GM23338 (cell line): ENCODE results near the gene TPSAB1. TPM values are rescaled to one million over a fixed set of nuclear protein-coding genes. Genes with fewer than 3 reads are reported as not detected.

ENCODE experiments used
- ATAC-seq: fragments of 200-7000 bp; cut with Tn5 transposase; 3 replicates; pipeline ENCODE4 v1.9.1; 2020
- DNase-seq: peaks from one replicate; pipeline ENCODE4 v3.0.0-alpha.2; 2015; ENCODE audit warnings: low spot score
- H2AFZ ChIP-seq: fragments of 200-600 bp; sonication (generic); 2 replicates; pipeline ENCODE4 v1.8.0; 2016; ENCODE audit warnings: antibody characterized with exemption, mild to moderate bottlenecking, moderate library complexity
- H3F3A ChIP-seq: fragments of 200-600 bp; sonication (generic); replicated peaks from 2 replicates; pipeline ENCODE4 v1.8.0; 2017; ENCODE audit warnings: antibody characterized with exemption, mixed run types, low read depth
- H3K27ac ChIP-seq: fragments of 200-600 bp; sonication (generic); 2 replicates; pipeline ENCODE4 v1.6.1; 2016; ENCODE audit warnings: low read depth
- H3K27me3 ChIP-seq: fragments of 200-600 bp; sonication (generic); 2 replicates; pipeline ENCODE4 v1.8.0; 2016; ENCODE audit warnings: mild to moderate bottlenecking, mixed run types, moderate library complexity; ENCODE audit not compliant: insufficient read depth
- H3K36me3 ChIP-seq: fragments of 200-600 bp; sonication (generic); 2 replicates; pipeline ENCODE4 v1.8.0; 2016; ENCODE audit warnings: mild to moderate bottlenecking; ENCODE audit not compliant: insufficient read depth
- H3K4me1 ChIP-seq: fragments of 200-600 bp; sonication (generic); 2 replicates; pipeline ENCODE4 v1.8.0; 2016; ENCODE audit warnings: mild to moderate bottlenecking, moderate library complexity; ENCODE audit not compliant: insufficient read depth
- H3K4me2 ChIP-seq: fragments of 200-600 bp; sonication (generic); 2 replicates; pipeline ENCODE4 v1.7.1; 2017; ENCODE audit warnings: mixed run types
- H3K4me3 ChIP-seq: fragments of 200-600 bp; sonication (generic); 2 replicates; pipeline ENCODE4 v1.6.1; 2016; ENCODE audit warnings: mixed run types
- H3K79me2 ChIP-seq: fragments of 200-600 bp; sonication (generic); replicated peaks from 2 replicates; pipeline ENCODE4 v1.8.0; 2017; ENCODE audit warnings: mild to moderate bottlenecking; ENCODE audit not compliant: insufficient read depth
- H3K9me2 ChIP-seq: fragments of 200-600 bp; sonication (generic); 2 replicates; pipeline ENCODE4 v1.8.0; 2017; ENCODE audit not compliant: insufficient read depth
- H4K20me1 ChIP-seq: fragments of 200-600 bp; sonication (generic); replicated peaks from 2 replicates; pipeline ENCODE4 v1.8.0; 2017; ENCODE audit warnings: mild to moderate bottlenecking; ENCODE audit not compliant: insufficient read depth
- H3K27ac Mint-ChIP-seq: 2 replicates; pipeline ENCODE4 v1.8.0; 2020; ENCODE audit warnings: inconsistent platforms, mild to moderate bottlenecking, moderate library complexity, mixed read lengths
- H3K27me3 Mint-ChIP-seq: 3 replicates; pipeline ENCODE4 v1.8.0; 2022; ENCODE audit warnings: low read depth, mild to moderate bottlenecking, moderate library complexity, mixed read lengths, inconsistent platforms; ENCODE audit not compliant: insufficient read depth, poor library complexity
- H3K36me3 Mint-ChIP-seq: 3 replicates; pipeline ENCODE4 v1.8.0; 2021; ENCODE audit warnings: low read depth, mild to moderate bottlenecking, inconsistent platforms, moderate library complexity, mixed read lengths
- H3K4me1 Mint-ChIP-seq: 3 replicates; pipeline ENCODE4 v1.8.0; 2020; ENCODE audit warnings: mild to moderate bottlenecking, inconsistent platforms, mixed read lengths
- H3K4me3 Mint-ChIP-seq: 3 replicates; pipeline ENCODE4 v1.8.0; 2021; ENCODE audit warnings: moderate library complexity, mild to moderate bottlenecking, inconsistent platforms, mixed read lengths
- H3K9me3 Mint-ChIP-seq: 3 replicates; pipeline ENCODE4 v1.8.0; 2020; ENCODE audit warnings: moderate library complexity, mild to moderate bottlenecking, inconsistent platforms, mixed read lengths
- JUNB ChIP-seq: IDR thresholded peaks from one replicate; pipeline ENCODE4 v1.6.1; 2016; ENCODE audit warnings: antibody characterized with exemption; ENCODE audit not compliant: unreplicated experiment
- NANOG ChIP-seq: IDR thresholded peaks from 2 replicates; pipeline ENCODE4 v1.6.1; 2016; ENCODE audit warnings: antibody characterized with exemption, borderline replicate concordance
- POLR2AphosphoS5 ChIP-seq: IDR thresholded peaks from 2 replicates; pipeline ENCODE4 v1.6.1; 2016; ENCODE audit warnings: antibody characterized with exemption, low read depth
- ZNF114 ChIP-seq: fragments of 250-450 bp; sonication (Bioruptor Pico); IDR thresholded peaks from 2 replicates; pipeline ENCODE4 v1.5.0; 2020; ENCODE audit warnings: mild to moderate bottlenecking, moderate library complexity
- ZNF331 ChIP-seq: fragments of 250-450 bp; sonication (Bioruptor Pico); IDR thresholded peaks from 2 replicates; pipeline ENCODE4 v1.5.0; 2020; ENCODE audit warnings: low read depth, mild to moderate bottlenecking, moderate library complexity
- ZNF462 ChIP-seq: fragments of 250-450 bp; sonication (Bioruptor Pico); IDR thresholded peaks from 2 replicates; pipeline ENCODE4 v1.5.0; 2020; ENCODE audit warnings: mild to moderate bottlenecking, moderate library complexity
- polyA plus RNA-seq: library from polyadenylated mRNA; unstranded; fragments of >200 nt; fragmentation: Nextera tagmentation; extraction: Ambion mirVana; gene quantifications from 2 replicates; pipeline ENCODE4 v1.2.1, GENCODE V29; 2016
- total RNA-seq: library from RNA; depleted of rRNA; stranded (reverse); fragments of >200 nt; shearing (Covaris generic); gene quantifications from 2 replicates; pipeline ENCODE4 v1.2.3, GENCODE V29; 2014
- TF ChIP-seq, protein P1 (sequence below): IDR thresholded peaks from 2 replicates; pipeline ENCODE4 v1.6.1; 2016; ENCODE audit warnings: antibody characterized with exemption

TPSAB1 gene
- total and polyA plus RNA-seq, 2 experiments from 2014 or later, result not detected

- Mint-ChIP-seq H3K9me3 (0 out of 3 replicates have a peak, but pooled peaks cover 3% of the 10 kb centered on the region), H3K4me3 (no peak overlapping the region), H3K27ac (no peak overlapping the region), H3K36me3 (peaks cover 4% of the 10 kb centered on the region; the same call in 2 of the 3 replicates), H3K4me1 (no peaks in the 10 kb centered on the region), H3K27me3 (peaks cover 7% of the 10 kb centered on the region)
- no peak overlapping the region for H3K4me3 ChIP-seq
- DNase-seq, result no peak
- TF ChIP-seq JUNB (no peak), ZNF331 (CRISPR knock-in tag) (no peak), ZNF114 (no peak), NANOG (no peak)
- H3K27me3 ChIP-seq, result no peaks in the 10 kb centered on the region
- H3K4me1 ChIP-seq, result no peaks in the 10 kb centered on the region
- H2AFZ ChIP-seq, result no peak overlapping the region
- no peaks in the 10 kb centered on the region for H3K79me2 ChIP-seq
- no peaks in the 10 kb centered on the region for H3F3A ChIP-seq
- H3K9me2 ChIP-seq, result no peaks in the 10 kb centered on the region
- peak overlapping the region; percentile 39; the same call in 1 of the 2 replicates for H3K27ac ChIP-seq
- no peak for ATAC-seq
- H4K20me1 ChIP-seq, result no peaks in the 10 kb centered on the region; the same call in 1 of the 2 replicates
- no peaks in the 10 kb centered on the region for H3K36me3 ChIP-seq
- H3K4me2 ChIP-seq, result no peak overlapping the region
Measured at GRCh38 chr16:1200014-1200627, 40.4 kb upstream of the TPSAB1 start.

DNA sequence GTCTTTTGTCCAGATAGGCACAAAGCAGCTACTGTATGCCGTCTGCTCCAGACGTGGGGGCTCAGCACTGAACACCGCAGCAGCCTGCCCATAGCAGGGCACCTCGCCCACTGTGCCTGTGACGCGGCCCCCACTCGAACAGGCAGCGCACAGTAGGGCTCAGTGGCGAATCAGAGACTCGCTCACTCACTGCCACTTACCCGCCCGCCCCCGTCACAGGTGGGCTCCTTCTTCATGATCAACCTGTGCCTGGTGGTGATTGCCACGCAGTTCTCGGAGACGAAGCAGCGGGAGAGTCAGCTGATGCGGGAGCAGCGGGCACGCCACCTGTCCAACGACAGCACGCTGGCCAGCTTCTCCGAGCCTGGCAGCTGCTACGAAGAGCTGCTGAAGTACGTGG is 39.1 kb upstream of the TPSAB1 start:
- Histone ChIP-seq H3K4me1 (no peaks in the 10 kb centered on the region), H3F3A (no peaks in the 10 kb centered on the region), H3K27ac (no peak overlapping the region), H4K20me1 (no peaks in the 10 kb centered on the region; the same call in 1 of the 2 replicates), H3K9me2 (no peaks in the 10 kb centered on the region), H3K4me2 (no peak overlapping the region), H3K27me3 (no peaks in the 10 kb centered on the region), H3K79me2 (no peaks in the 10 kb centered on the region), H2AFZ (no peak overlapping the region), H3K4me3 (no peak overlapping the region), H3K36me3 (no peaks in the 10 kb centered on the region)
- Mint-ChIP-seq H3K4me1 (no peaks in the 10 kb centered on the region), H3K36me3 (peaks cover 4% of the 10 kb centered on the region; the same call in 2 of the 3 replicates), H3K27ac (no peak overlapping the region), H3K4me3 (no peak overlapping the region), H3K9me3 (0 out of 3 replicates have a peak, but pooled peaks cover 3% of the 10 kb centered on the region), H3K27me3 (peaks cover 8% of the 10 kb centered on the region)
- ATAC-seq (no peak), DNase-seq (no peak)
- no peak for TF ChIP-seq ZNF331 (CRISPR knock-in tag)

DNA sequence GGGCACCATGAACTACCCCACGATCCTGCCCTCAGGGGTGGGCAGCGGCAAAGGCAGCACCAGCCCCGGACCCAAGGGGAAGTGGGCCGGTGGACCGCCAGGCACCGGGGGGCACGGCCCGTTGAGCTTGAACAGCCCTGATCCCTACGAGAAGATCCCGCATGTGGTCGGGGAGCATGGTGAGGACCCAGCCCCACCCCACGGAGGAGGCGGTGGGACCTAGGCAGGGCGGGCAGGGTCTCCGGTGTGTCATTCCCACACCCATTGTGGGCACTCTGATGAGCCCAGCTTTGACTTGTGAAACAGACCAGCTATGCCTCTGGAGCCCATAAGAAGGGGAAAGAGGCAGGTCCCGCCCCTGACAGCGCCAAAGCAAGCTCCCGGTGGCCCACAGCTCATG is 38.2 kb upstream of the TPSAB1 start:
- Mint-ChIP-seq H3K27me3 (peaks cover 8% of the 10 kb centered on the region), H3K27ac (no peak overlapping the region), H3K4me3 (no peak overlapping the region), H3K4me1 (no peaks in the 10 kb centered on the region), H3K36me3 (peaks cover 4% of the 10 kb centered on the region; the same call in 2 of the 3 replicates), H3K9me3 (0 out of 3 replicates have a peak, but pooled peaks cover 3% of the 10 kb centered on the region)
- Histone ChIP-seq H4K20me1 (no peaks in the 10 kb centered on the region; the same call in 1 of the 2 replicates), H3K27me3 (no peaks in the 10 kb centered on the region), H3K36me3 (no peaks in the 10 kb centered on the region), H3K4me2 (no peak overlapping the region), H3F3A (no peaks in the 10 kb centered on the region), H3K27ac (no peak overlapping the region), H3K79me2 (no peaks in the 10 kb centered on the region), H3K4me1 (no peaks in the 10 kb centered on the region), H2AFZ (no peak overlapping the region), H3K9me2 (no peaks in the 10 kb centered on the region), H3K4me3 (no peak overlapping the region)
- no peak for ATAC-seq
- DNase-seq, result no peak
- TF ChIP-seq, protein P1, sequence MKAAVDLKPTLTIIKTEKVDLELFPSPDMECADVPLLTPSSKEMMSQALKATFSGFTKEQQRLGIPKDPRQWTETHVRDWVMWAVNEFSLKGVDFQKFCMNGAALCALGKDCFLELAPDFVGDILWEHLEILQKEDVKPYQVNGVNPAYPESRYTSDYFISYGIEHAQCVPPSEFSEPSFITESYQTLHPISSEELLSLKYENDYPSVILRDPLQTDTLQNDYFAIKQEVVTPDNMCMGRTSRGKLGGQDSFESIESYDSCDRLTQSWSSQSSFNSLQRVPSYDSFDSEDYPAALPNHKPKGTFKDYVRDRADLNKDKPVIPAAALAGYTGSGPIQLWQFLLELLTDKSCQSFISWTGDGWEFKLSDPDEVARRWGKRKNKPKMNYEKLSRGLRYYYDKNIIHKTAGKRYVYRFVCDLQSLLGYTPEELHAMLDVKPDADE, result no peak
- TF ChIP-seq ZNF462 (no peak), JUNB (no peak), POLR2AphosphoS5 (no peak)
